HepG2 (cell line): Measurements from ENCODE around the gene P2RY6. TPM values are rescaled to one million over a fixed set of nuclear protein-coding genes. Genes with fewer than 3 reads are reported as not detected.

Source experiments
- AGO1 ChIP-seq: fragments of 200-400 bp; formaldehyde crosslinking; IDR thresholded peaks from 2 replicates; pipeline ENCODE4 v1.6.1; 2017; ENCODE audit warnings: mild to moderate bottlenecking, low read depth, low read length, moderate library complexity; ENCODE audit not compliant: poor library complexity, severe bottlenecking
- ELF3 ChIP-seq: IDR thresholded peaks from 2 replicates; pipeline ENCODE4 v1.6.1; 2016; ENCODE audit warnings: missing genetic modification reagents, missing compliant biosample characterization
- ESRRA ChIP-seq: sonication (generic); formaldehyde crosslinking; IDR thresholded peaks from 2 replicates; pipeline ENCODE4 v1.5.1; 2020; ENCODE audit warnings: mild to moderate bottlenecking, low read depth, missing genetic modification reagents
- ETV5 ChIP-seq: IDR thresholded peaks from 2 replicates; pipeline ENCODE4 v1.6.1; 2018; ENCODE audit warnings: missing biosample characterization, missing genetic modification reagents, inconsistent platforms, borderline replicate concordance
- FIP1L1 ChIP-seq: fragments of 200-400 bp; formaldehyde crosslinking; IDR thresholded peaks from 2 replicates; pipeline ENCODE4 v1.6.1; 2018; ENCODE audit warnings: low read depth, mild to moderate bottlenecking, low read length, moderate library complexity, borderline replicate concordance; ENCODE audit not compliant: insufficient read depth
- FOXC1 ChIP-seq: sonication (generic); formaldehyde crosslinking; IDR thresholded peaks from 2 replicates; pipeline ENCODE4 v1.8.0; 2022; ENCODE audit warnings: mild to moderate bottlenecking, missing genetic modification reagents, borderline replicate concordance
- GZF1 ChIP-seq: sonication (generic); formaldehyde crosslinking; IDR thresholded peaks from 2 replicates; pipeline ENCODE4 v1.5.1; 2020; ENCODE audit warnings: mild to moderate bottlenecking, missing genetic modification reagents
- HOXA5 ChIP-seq: sonication (generic); formaldehyde crosslinking; IDR thresholded peaks from 2 replicates; pipeline ENCODE4 v1.4.0; 2020; ENCODE audit warnings: missing genetic modification reagents
- MEF2D ChIP-seq: sonication (generic); formaldehyde crosslinking; IDR thresholded peaks from 2 replicates; pipeline ENCODE4 v1.5.1; 2020; ENCODE audit warnings: mild to moderate bottlenecking, missing genetic modification reagents
- NRL ChIP-seq: sonication (generic); formaldehyde crosslinking; IDR thresholded peaks from 2 replicates; pipeline ENCODE4 v1.5.0; 2020; ENCODE audit warnings: missing genetic modification reagents, mild to moderate bottlenecking, moderate library complexity, borderline replicate concordance
- POLR2AphosphoS5 ChIP-seq: IDR thresholded peaks from 2 replicates; pipeline ENCODE4 v1.6.1; 2012; ENCODE audit warnings: low read depth, low read length
- SMYD3 ChIP-seq: sonication (generic); formaldehyde crosslinking; IDR thresholded peaks from 2 replicates; pipeline ENCODE4 v1.8.1; 2023; ENCODE audit warnings: mild to moderate bottlenecking, missing genetic modification reagents
- TEAD3 ChIP-seq: optimal IDR thresholded peaks from 2 replicates; pipeline ENCODE3; 2016; ENCODE audit warnings: borderline replicate concordance
- THAP11 ChIP-seq: IDR thresholded peaks from 2 replicates; pipeline ENCODE4 v1.6.1; 2016; ENCODE audit warnings: missing biosample characterization, missing genetic modification reagents
- TRIM24 ChIP-seq: sonication (generic); formaldehyde crosslinking; IDR thresholded peaks from 2 replicates; pipeline ENCODE4 v1.8.0; 2022; ENCODE audit warnings: mild to moderate bottlenecking, missing genetic modification reagents
- XRCC5 ChIP-seq: fragments of 200-400 bp; formaldehyde crosslinking; optimal IDR thresholded peaks from 2 replicates; pipeline ENCODE3; 2017; ENCODE audit warnings: mild to moderate bottlenecking, low read length
- YEATS2 ChIP-seq: sonication (generic); formaldehyde crosslinking; IDR thresholded peaks from 2 replicates; pipeline ENCODE4 v1.4.0; 2020; ENCODE audit warnings: missing genetic modification reagents, borderline replicate concordance
- ZFP37 ChIP-seq: sonication (generic); formaldehyde crosslinking; IDR thresholded peaks from 2 replicates; pipeline ENCODE4 v1.4.0; 2020; ENCODE audit warnings: missing genetic modification reagents, borderline replicate concordance
- ZNF589 ChIP-seq: sonication (generic); formaldehyde crosslinking; conservative IDR thresholded peaks from 2 replicates; pipeline ENCODE4 v1.8.0; 2022; ENCODE audit warnings: mild to moderate bottlenecking, moderate library complexity, missing genetic modification reagents
- ZNF614 ChIP-seq: IDR thresholded peaks from 2 replicates; pipeline ENCODE4 v1.6.1; 2018; ENCODE audit warnings: missing biosample characterization, missing genetic modification reagents, inconsistent platforms, borderline replicate concordance
- ZNF670 ChIP-seq: sonication (generic); formaldehyde crosslinking; IDR thresholded peaks from 2 replicates; pipeline ENCODE4 v1.8.0; 2022; ENCODE audit warnings: mild to moderate bottlenecking, missing genetic modification reagents, borderline replicate concordance
- ZNF746 ChIP-seq: sonication (generic); formaldehyde crosslinking; IDR thresholded peaks from 2 replicates; pipeline ENCODE4 v1.8.0; 2022; ENCODE audit warnings: mild to moderate bottlenecking, missing genetic modification reagents
- polyA plus RNA-seq, 8 experiments: library from polyadenylated mRNA; depleted of rRNA in 3 of 8; stranded (reverse) in 7 of 8; unstranded in 1 of 8; fragments of >200 nt; fragmentation: Illumina TruSeq in 4 of 8; extraction: Trizol in 4 of 8; gene quantifications; 2 replicates each; pipeline versions ENCODE4 v1.2.1 to v1.2.3, GENCODE V29; 2011 to 2016; ENCODE audit warnings: low read depth in 4 of 8, missing spikeins in 1 of 8, mixed read lengths in 1 of 8; ENCODE audit not compliant: insufficient read depth in 1 of 8
- total RNA-seq, 5 experiments: library from RNA; depleted of rRNA; stranded (reverse); fragments of >200 nt; fragmentation: Illumina TruSeq; extraction: Trizol; gene quantifications; 2 replicates each; pipeline ENCODE4 v1.2.3, GENCODE V29; 2016; ENCODE audit warnings: low read depth in 1 of 5
- TF ChIP-seq, protein P1 (sequence below): fragments of 450-650 bp; IDR thresholded peaks from 2 replicates; pipeline ENCODE4 v1.6.1; 2016
- TF ChIP-seq, protein P2 (sequence below): sonication (generic); formaldehyde crosslinking; IDR thresholded peaks from 2 replicates; pipeline ENCODE4 v1.4.0; 2020; ENCODE audit warnings: missing genetic modification reagents
- TF ChIP-seq, protein P3 (sequence below): IDR thresholded peaks from 2 replicates; pipeline ENCODE4 v1.6.1; 2018; ENCODE audit warnings: missing genetic modification reagents, mild to moderate bottlenecking, missing compliant biosample characterization
- TF ChIP-seq, protein P4 (sequence below): IDR thresholded peaks from 2 replicates; pipeline ENCODE4 v1.6.1; 2016; ENCODE audit warnings: missing genetic modification reagents, missing compliant biosample characterization

P2RY6 gene
- total and polyA plus RNA-seq, 2 of the 13 experiments (the other 11 are each of a cell fraction or from before 2014, with no cell fraction given) = 0.09 to 0.29 TPM

DNA sequence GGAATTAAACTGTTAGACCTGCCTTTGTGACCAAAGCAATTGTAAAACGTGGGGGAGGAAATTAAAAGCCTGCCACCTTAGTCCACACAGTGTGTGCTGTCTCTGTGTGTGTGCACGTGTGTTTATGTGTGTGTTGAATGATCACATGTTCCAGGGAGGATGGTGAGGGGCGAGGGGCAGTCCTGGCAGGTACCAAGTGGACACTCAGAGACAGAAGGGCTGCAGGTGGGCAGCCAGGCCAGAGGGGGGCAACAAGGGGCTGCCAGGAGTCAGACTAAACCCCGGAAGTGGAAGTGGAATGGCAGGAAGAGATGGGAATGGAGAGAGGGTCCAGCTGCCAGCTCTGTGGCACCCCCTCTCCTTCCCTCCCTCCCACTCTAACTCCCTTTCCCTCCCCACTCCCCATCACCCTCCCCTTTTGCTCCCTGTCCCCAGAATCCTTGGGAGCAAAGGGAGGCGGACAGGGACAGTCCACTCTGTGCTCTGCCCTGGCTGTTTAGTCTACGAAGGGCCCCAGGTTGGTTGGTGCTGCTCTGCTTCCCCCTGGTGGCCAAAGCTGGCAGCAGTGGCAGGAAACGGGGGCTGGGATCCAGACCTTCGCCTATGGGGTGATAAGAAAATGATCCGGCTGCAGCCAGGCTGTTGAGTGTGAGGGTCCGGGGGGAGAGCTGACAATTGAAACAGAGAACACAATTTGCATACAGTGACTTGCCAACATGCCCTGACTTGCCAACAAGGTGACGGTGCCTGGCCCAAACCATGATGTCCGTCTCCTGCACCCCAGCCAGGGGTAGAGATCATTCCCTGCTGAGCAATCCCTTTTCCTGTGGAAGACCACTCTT, 29.7 kb upstream of the P2RY6 start (continued):
- TF ChIP-seq, protein P1, sequence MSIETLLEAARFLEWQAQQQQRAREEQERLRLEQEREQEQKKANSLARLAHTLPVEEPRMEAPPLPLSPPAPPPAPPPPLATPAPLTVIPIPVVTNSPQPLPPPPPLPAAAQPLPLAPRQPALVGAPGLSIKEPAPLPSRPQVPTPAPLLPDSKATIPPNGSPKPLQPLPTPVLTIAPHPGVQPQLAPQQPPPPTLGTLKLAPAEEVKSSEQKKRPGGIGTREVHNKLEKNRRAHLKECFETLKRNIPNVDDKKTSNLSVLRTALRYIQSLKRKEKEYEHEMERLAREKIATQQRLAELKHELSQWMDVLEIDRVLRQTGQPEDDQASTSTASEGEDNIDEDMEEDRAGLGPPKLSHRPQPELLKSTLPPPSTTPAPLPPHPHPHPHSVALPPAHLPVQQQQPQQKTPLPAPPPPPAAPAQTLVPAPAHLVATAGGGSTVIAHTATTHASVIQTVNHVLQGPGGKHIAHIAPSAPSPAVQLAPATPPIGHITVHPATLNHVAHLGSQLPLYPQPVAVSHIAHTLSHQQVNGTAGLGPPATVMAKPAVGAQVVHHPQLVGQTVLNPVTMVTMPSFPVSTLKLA = no peak
- TF ChIP-seq MEF2D (CRISPR knock-in tag) = 0 out of 2 replicates have a peak, but pooled peaks have one; percentile 19
- TF ChIP-seq ESRRA (CRISPR knock-in tag) = 0 out of 2 replicates have a peak, but pooled peaks have one; percentile 19
- peak; percentile 36 for TF ChIP-seq ETV5 (CRISPR knock-in tag)
- no peak for TF ChIP-seq FOXC1 (CRISPR knock-in tag)
- no peak for TF ChIP-seq NRL (CRISPR knock-in tag)
- no peak for TF ChIP-seq ZNF589 (CRISPR knock-in tag)
- TF ChIP-seq, protein P2, sequence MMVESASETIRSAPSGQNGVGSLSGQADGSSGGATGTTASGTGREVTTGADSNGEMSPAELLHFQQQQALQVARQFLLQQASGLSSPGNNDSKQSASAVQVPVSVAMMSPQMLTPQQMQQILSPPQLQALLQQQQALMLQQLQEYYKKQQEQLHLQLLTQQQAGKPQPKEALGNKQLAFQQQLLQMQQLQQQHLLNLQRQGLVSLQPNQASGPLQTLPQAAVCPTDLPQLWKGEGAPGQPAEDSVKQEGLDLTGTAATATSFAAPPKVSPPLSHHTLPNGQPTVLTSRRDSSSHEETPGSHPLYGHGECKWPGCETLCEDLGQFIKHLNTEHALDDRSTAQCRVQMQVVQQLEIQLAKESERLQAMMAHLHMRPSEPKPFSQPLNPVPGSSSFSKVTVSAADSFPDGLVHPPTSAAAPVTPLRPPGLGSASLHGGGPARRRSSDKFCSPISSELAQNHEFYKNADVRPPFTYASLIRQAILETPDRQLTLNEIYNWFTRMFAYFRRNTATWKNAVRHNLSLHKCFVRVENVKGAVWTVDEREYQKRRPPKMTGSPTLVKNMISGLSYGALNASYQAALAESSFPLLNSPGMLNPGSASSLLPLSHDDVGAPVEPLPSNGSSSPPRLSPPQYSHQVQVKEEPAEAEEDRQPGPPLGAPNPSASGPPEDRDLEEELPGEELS = no peak
- TF ChIP-seq ZNF670 (CRISPR knock-in tag) = no peak
- no peak for TF ChIP-seq FIP1L1
- no peak for TF ChIP-seq ZNF746 (CRISPR knock-in tag)
- TF ChIP-seq, protein P3, sequence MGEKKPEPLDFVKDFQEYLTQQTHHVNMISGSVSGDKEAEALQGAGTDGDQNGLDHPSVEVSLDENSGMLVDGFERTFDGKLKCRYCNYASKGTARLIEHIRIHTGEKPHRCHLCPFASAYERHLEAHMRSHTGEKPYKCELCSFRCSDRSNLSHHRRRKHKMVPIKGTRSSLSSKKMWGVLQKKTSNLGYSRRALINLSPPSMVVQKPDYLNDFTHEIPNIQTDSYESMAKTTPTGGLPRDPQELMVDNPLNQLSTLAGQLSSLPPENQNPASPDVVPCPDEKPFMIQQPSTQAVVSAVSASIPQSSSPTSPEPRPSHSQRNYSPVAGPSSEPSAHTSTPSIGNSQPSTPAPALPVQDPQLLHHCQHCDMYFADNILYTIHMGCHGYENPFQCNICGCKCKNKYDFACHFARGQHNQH (CRISPR knock-in tag) = peak; percentile 54; the same call in 1 of the 2 replicates
- TF ChIP-seq THAP11 (CRISPR knock-in tag) = peak; percentile 81
- TF ChIP-seq HOXA5 = peak; percentile 35; the same call in 1 of the 2 replicates
- TF ChIP-seq ELF3 (CRISPR knock-in tag) = peak; percentile 56
- TF ChIP-seq YEATS2 (CRISPR knock-in tag) = peak; percentile 73
- TF ChIP-seq AGO1 = no peak
- peak; percentile 83 for TF ChIP-seq XRCC5
- TF ChIP-seq SMYD3 (CRISPR knock-in tag) = 0 out of 2 replicates have a peak, but pooled peaks have one; percentile 39
- peak; percentile 25 for TF ChIP-seq TEAD3 (CRISPR knock-in tag)
- TF ChIP-seq ZFP37 (CRISPR knock-in tag) = no peak
- TF ChIP-seq ZNF614 = no peak
- TF ChIP-seq, protein P4, sequence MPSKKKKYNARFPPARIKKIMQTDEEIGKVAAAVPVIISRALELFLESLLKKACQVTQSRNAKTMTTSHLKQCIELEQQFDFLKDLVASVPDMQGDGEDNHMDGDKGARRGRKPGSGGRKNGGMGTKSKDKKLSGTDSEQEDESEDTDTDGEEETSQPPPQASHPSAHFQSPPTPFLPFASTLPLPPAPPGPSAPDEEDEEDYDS (CRISPR knock-in tag) = no peak
- no peak for TF ChIP-seq TRIM24 (CRISPR knock-in tag)
- TF ChIP-seq GZF1 (CRISPR knock-in tag) = 0 out of 2 replicates have a peak, but pooled peaks have one; percentile 18
- TF ChIP-seq POLR2AphosphoS5 = no peak
